NAMALWA (cell line): Measurements from ENCODE around the gene PLEKHM1.

Experiments
- DNase-seq: peaks from one replicate; pipeline ENCODE4 v3.0.0-alpha.2; 2015; ENCODE audit warnings: low spot score

The PLEKHM1 gene

GRCh38 chr17:45398800-45399199 lies 91.7 kb downstream of the PLEKHM1 start:
- no peak for DNase-seq

DNA sequence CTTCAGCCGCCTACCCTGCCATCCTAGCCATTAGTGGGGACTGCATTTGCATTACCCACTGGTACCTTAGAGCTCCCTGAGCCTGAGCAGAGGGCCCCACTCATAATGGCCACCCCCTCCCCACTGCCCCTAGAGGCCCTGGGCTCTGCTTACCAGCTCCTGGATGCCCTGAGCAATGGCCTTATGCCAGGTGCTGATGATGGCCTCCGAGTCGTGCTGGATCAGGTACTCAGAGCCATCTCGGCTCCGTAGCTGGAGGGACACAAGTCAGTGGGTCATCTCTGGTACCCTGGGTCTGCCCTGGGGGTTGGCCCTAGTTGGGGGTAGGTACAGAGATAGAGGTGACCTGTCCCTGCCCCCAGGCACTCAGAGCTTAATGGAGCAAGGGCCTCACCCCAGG lies 92.7 kb downstream of the PLEKHM1 start:
- DNase-seq: no peak

DNA sequence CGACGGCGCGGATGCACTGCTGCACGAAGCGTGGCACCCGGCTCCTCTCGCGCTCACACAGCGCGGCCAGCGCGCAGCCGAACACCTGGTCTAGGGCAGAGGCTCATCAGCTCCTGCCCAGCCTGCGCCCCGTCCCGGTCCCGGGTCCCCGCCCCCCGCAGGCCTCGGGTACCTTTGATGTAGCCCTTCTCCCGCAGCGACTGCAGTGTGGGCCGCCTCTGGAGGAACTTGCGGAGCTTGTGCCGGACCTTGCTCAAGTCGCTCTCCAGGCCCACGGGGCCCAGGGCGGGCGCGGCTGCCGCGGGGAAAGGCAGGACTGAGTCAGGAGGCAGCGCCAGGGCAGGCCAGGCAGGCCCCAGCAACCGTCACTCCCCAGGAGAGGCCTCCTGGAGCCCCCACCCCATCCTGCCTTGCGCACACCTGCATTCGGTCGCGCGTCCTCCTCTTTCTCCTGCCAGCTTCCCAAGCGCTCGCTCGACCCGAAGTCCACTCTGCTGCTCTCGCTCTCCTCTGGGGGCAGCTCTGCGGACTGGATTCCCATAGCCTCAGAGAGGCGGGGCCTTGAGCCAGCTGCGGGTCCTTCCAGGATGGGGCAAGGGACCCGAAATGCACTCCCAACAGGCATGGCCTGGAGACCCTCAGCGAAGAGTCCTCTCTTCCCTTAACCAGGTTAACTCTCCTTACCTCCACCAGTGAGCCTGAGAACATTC lies 93.9 kb downstream of the PLEKHM1 start:
- no peak for DNase-seq

DNA sequence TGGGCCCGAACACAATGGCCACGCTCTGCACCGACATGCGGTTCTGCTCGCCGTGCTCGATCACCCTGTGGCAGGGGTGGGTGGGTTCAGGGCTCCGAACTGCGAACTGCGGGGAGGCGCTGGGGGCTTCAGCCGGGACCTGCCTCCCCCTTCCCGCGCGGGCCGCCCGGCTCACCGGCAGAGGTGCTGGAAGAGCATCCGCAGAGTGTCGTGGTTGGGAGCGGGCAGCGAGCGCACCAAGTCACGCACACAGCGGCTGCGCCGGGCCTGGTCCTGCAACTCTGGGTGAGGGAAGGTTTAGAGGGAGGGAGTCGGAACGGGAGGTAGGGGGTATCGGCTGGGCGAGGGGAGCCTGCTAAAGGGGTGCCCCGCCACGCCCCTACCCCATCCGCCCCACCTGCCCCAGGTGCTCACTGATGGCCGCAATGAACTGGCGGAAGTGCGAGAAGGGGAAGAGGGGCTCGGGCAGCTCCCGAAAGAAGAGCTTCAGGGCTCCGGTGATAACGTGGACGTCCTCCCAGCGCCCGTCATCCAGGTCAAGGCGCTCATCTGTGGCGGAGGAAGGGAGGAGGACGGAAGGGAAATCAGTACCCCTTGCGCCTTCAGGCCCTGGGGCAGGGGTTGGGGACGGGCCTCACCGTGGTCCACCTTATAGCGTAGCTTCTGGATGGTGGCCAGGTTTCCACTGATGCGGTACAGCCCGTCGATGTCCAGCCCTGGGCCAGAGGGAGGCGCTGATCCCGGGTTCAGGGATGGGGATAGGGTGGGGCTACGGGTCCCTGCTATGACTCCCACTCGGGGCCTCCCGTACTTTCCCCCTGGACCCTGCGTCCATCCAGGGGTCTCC lies 94.7 kb downstream of the PLEKHM1 start:
- DNase-seq: no peak

- peak; percentile 58 for DNase-seq
Observed at GRCh38 chr17:45394913-45395568, 95.5 kb downstream of the PLEKHM1 start.

DNA sequence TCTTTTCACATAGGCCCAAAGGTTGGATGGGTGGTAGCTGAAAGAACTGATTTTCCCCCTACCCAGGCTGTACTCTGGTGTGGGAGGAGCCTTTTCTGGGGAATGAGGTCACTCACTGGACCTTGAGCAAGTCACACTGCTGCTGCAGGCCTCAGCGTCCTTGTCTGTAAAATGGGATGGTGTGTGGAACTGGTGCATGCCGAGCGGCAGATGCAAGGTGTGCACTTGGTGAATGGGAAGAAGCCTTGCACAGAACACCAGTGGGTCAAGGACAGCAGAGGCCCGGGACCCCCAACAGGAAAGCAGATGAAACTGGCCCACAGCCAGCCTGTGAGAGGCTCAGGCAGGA lies 96.0 kb downstream of the PLEKHM1 start:
- DNase-seq: no peak

GRCh38 chr17:45394091-45394490 lies 96.4 kb downstream of the PLEKHM1 start:
- no peak for DNase-seq

- DNase-seq: no peak
Observed at GRCh38 chr17:45393411-45393810, 97.1 kb downstream of the PLEKHM1 start.

DNA sequence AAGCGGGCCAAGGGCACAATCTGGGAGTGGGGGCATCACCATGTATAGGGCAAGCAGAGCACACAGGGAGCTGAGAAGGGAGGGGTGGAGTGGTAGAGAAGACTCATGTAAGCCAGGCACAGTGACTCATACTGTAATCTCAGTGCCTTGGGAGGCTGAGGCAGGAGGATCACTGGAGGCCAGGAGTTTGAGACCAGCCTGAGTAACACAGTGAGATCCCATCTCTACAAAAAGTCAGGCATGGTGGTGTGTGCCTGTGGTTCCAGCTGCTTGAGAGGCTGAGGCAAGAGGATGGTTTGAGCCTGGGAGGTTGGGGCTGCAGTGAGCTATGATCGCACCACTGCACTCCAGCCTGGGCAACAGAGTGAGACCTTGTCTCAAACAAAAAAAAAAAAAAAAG lies 98.6 kb downstream of the PLEKHM1 start:
- no peak for DNase-seq

GRCh38 chr17:45391291-45391690 lies 99.2 kb downstream of the PLEKHM1 start:
- DNase-seq: no peak

GRCh38 chr17:45389354-45389753 lies 101.2 kb downstream of the PLEKHM1 start:
- no peak for DNase-seq

DNA sequence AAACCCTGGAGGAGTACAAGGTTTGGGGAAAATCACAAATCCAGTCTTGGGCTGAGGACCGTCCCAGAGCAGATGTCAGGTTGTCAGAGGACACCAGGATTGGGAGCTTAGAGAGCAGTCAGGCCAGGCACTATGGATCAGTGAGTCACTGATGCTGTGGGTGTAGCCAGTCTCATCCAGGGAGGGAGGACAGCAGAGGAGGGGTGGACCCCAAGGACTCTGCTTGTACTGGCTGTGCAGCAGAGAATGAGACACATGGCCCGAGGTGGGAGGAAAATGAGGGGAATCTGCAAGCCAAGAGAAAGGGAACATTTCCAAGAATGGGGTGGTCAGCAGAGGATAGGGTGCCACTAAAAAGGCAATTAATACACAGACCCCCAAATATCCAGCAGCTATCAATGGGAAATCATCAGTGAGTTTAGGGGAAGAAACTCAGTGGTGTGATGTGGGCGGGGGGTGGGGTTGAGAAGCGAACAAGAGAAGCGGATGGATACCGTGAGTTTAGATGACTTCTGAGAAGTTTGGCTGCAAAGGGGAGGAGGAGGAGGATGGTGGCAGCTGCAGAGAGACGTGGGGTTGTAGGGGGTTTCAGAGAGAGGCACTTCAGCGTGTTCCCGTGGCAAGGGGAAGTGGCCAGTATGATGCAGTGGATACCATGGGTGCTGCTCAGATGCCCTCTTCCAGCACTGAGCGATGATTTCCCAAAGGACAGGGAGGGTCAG lies 101.8 kb downstream of the PLEKHM1 start:
- no peak for DNase-seq

DNA sequence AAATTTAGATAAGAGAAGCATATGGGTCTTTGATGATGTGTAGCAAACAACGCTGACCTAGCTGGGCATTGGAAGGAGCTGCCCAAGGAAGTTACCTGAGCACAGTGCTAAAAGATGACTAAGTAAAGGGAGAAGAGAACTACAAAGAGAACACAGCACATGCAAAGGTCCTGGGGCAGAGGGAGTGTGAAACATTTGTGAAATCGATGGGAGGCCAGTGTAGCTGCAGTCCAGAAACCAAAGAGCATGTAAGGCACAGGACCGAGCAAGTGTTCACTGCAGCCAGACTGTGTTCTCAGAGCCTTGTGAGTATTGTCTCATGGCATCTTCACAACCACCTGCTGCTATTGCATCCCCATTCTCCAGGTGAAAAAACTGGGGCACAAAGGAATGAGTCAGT lies 102.8 kb downstream of the PLEKHM1 start:
- DNase-seq: no peak

DNA sequence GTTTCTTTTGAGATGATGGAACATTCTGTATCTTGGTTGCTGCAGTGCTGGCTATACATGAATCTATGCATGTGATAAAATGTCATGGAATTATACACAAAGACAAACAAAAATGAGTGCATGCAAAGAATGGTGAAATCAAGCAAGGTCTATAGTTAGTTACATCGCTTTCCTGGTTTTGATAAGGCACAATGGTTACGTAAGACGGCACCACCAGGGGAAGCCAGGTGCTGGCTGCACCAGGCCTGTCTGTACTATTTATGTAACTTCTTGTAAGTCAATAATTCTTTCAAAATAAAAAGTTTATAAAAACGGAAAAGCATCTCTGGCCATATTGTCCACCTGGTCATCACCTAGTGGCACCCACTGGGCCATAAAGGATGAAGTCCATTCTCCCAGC lies 104.3 kb downstream of the PLEKHM1 start:
- no peak for DNase-seq
